Caco-2 (cell line): ENCODE results near the gene KSR2. TPM values are rescaled to one million over a fixed set of nuclear protein-coding genes. Genes with fewer than 3 reads are reported as not detected.

Experiments used
- BruUV-seq: library from RNA; stranded (reverse); fragments of 400-500 nt; replicated peaks from 2 replicates; lab custom pipeline; 2021; lab: Mats Ljungman, UMichigan
- CTCF ChIA-PET: fragments of 300-600 bp; sonication (Branson Sonifier 250); formaldehyde crosslinking; loops from one replicate; lab custom pipeline; 2022; ENCODE audit warnings: antibody characterized with exemption; lab: Charles Lee
- POLR2A ChIA-PET: fragments of 300-600 bp; sonication (Branson Sonifier 250); formaldehyde crosslinking; loops from one replicate; lab custom pipeline; 2022; ENCODE audit warnings: antibody characterized with exemption; lab: Charles Lee
- DNase-seq, 2 experiments: peaks; one replicate each; pipeline versions ENCODE4 v3.0.0 to v3.0.0-alpha.2; 2020 to 2022
- H3K27me3 ChIP-seq: replicated peaks from 2 replicates; pipeline ENCODE4 v1.6.0; 2011; ENCODE audit warnings: low read length; ENCODE audit not compliant: control insufficient read depth, insufficient read depth
- H3K36me3 ChIP-seq: 2 replicates; pipeline ENCODE4 v1.5.1; 2011; ENCODE audit warnings: low read length; ENCODE audit not compliant: control insufficient read depth, insufficient read depth
- H3K4me1 ChIP-seq: fragments of 250-450 bp; sonication (Bioruptor Pico); 2 replicates; pipeline ENCODE4 v1.5.1; 2020; ENCODE audit warnings: mild to moderate bottlenecking
- H3K4me3 ChIP-seq: 2 replicates; pipeline ENCODE4 v1.5.1; 2011; ENCODE audit warnings: low read depth, mild to moderate bottlenecking, control low read depth, low read length
- H3K9me3 ChIP-seq: fragments of 250-450 bp; sonication (Bioruptor Pico); 2 replicates; pipeline ENCODE4 v1.5.1; 2020; ENCODE audit warnings: mild to moderate bottlenecking, moderate library complexity
- H3K27ac Mint-ChIP-seq: one replicate; pipeline ENCODE4 v1.8.0; 2022; ENCODE audit warnings: mixed read lengths; ENCODE audit not compliant: unreplicated experiment
- H3K27me3 Mint-ChIP-seq: one replicate; pipeline ENCODE4 v1.8.0; 2022; ENCODE audit warnings: mixed read lengths; ENCODE audit not compliant: insufficient read depth, unreplicated experiment
- H3K36me3 Mint-ChIP-seq: one replicate; pipeline ENCODE4 v1.8.0; 2022; ENCODE audit warnings: mild to moderate bottlenecking, mixed read lengths; ENCODE audit not compliant: insufficient read depth, unreplicated experiment
- H3K4me1 Mint-ChIP-seq: one replicate; pipeline ENCODE4 v1.8.0; 2022; ENCODE audit warnings: low read depth, mixed read lengths; ENCODE audit not compliant: unreplicated experiment
- H3K4me3 Mint-ChIP-seq: one replicate; pipeline ENCODE4 v1.8.0; 2022; ENCODE audit warnings: mild to moderate bottlenecking, moderate library complexity, mixed read lengths; ENCODE audit not compliant: unreplicated experiment
- H3K9me3 Mint-ChIP-seq: one replicate; pipeline ENCODE4 v1.8.0; 2022; ENCODE audit warnings: mixed read lengths; ENCODE audit not compliant: unreplicated experiment
- intact Hi-C: fragments of 100-400 bp; cut with micrococcal nuclease; formaldehyde crosslinking; loops from one replicate; pipeline ENCODE4 v1.10.0; 2022; ENCODE audit not compliant: unreplicated experiment
- total RNA-seq: library from RNA; stranded (reverse); gene quantifications from 2 replicates; pipeline ENCODE4 v1.2.3, GENCODE V29; 2022
- TF ChIP-seq, protein P1 (sequence below), 2 experiments: fragments of 200-600 bp in 1 of 2; IDR thresholded peaks; 1 replicate in 1 of 2; 2 replicates in 1 of 2; pipeline versions ENCODE4 v1.5.1 to v1.8.0; 2011 to 2022; ENCODE audit warnings: antibody characterized with exemption in 1 of 2, control low read depth in 1 of 2, inconsistent platforms in 1 of 2, low read depth in 1 of 2, low read length in 1 of 2, mild to moderate bottlenecking in 1 of 2, moderate library complexity in 1 of 2; ENCODE audit not compliant: insufficient read depth in 1 of 2, severe bottlenecking in 1 of 2, unreplicated experiment in 1 of 2

KSR2 gene
- total RNA-seq, 1 experiment from 2014 or later: 0.66 TPM

- no peaks in the 10 kb centered on the region for H3K36me3 Mint-ChIP-seq
- H3K4me1 Mint-ChIP-seq: no peaks in the 10 kb centered on the region
- Histone ChIP-seq H3K36me3 (no peaks in the 10 kb centered on the region), H3K4me1 (no peaks in the 10 kb centered on the region), H3K27me3 (no peaks in the 10 kb centered on the region; the same call in 1 of the 2 replicates), H3K9me3 (no peaks in the 10 kb centered on the region), H3K4me3 (no peak overlapping the region)
- no peak for DNase-seq
- TF ChIP-seq, protein P1, sequence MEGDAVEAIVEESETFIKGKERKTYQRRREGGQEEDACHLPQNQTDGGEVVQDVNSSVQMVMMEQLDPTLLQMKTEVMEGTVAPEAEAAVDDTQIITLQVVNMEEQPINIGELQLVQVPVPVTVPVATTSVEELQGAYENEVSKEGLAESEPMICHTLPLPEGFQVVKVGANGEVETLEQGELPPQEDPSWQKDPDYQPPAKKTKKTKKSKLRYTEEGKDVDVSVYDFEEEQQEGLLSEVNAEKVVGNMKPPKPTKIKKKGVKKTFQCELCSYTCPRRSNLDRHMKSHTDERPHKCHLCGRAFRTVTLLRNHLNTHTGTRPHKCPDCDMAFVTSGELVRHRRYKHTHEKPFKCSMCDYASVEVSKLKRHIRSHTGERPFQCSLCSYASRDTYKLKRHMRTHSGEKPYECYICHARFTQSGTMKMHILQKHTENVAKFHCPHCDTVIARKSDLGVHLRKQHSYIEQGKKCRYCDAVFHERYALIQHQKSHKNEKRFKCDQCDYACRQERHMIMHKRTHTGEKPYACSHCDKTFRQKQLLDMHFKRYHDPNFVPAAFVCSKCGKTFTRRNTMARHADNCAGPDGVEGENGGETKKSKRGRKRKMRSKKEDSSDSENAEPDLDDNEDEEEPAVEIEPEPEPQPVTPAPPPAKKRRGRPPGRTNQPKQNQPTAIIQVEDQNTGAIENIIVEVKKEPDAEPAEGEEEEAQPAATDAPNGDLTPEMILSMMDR (IDR thresholded peaks at IDR 0.05; ENCODE audit: insufficient read depth in 1 of 2, low read depth in 1 of 2, low read length in 1 of 2, severe bottlenecking in 1 of 2, unreplicated experiment in 1 of 2): no peak
- ChIA-PET CTCF (no interaction called here), POLR2A (no interaction called here)
- intact Hi-C loops: no loop called here
- no peak overlapping the region for H3K4me3 Mint-ChIP-seq
- H3K27me3 Mint-ChIP-seq: peaks cover 13% of the 10 kb centered on the region
- no peaks in the 10 kb centered on the region for H3K9me3 Mint-ChIP-seq
- no TSS peak for BruUV-seq
- H3K27ac Mint-ChIP-seq: no peak overlapping the region
These were observed 408.8 kb downstream of the KSR2 start for GRCh38 chr12:117559978-117560377.

- BruUV-seq: no TSS peak
- Mint-ChIP-seq H3K27ac (no peak overlapping the region), H3K4me3 (no peak overlapping the region), H3K9me3 (no peaks in the 10 kb centered on the region), H3K36me3 (no peaks in the 10 kb centered on the region), H3K4me1 (no peaks in the 10 kb centered on the region), H3K27me3 (peaks cover 17% of the 10 kb centered on the region)
- DNase-seq: no peak
- intact Hi-C loops: no loop called here
- POLR2A ChIA-PET: no interaction called here
- no peaks in the 10 kb centered on the region for H3K9me3 ChIP-seq
- no peaks in the 10 kb centered on the region for H3K4me1 ChIP-seq
- TF ChIP-seq, protein P1 (IDR thresholded peaks at IDR 0.05; ENCODE audit: insufficient read depth in 1 of 2, low read depth in 1 of 2, low read length in 1 of 2, severe bottlenecking in 1 of 2, unreplicated experiment in 1 of 2): no peak
- CTCF ChIA-PET: no interaction called here
- H3K27me3 ChIP-seq: no peaks in the 10 kb centered on the region; the same call in 1 of the 2 replicates
- H3K36me3 ChIP-seq: no peaks in the 10 kb centered on the region
- no peak overlapping the region for H3K4me3 ChIP-seq
These were observed 412.9 kb downstream of the KSR2 start for GRCh38 chr12:117555889-117556288.

- H3K36me3 ChIP-seq: no peaks in the 10 kb centered on the region
- H3K4me1 ChIP-seq: no peaks in the 10 kb centered on the region
- H3K4me3 Mint-ChIP-seq: no peak overlapping the region
- no TSS peak for BruUV-seq
- no peaks in the 10 kb centered on the region for H3K36me3 Mint-ChIP-seq
- CTCF ChIA-PET: no interaction called here
- H3K27me3 ChIP-seq: no peaks in the 10 kb centered on the region
- no peak overlapping the region for H3K4me3 ChIP-seq
- POLR2A ChIA-PET: no interaction called here
- H3K9me3 Mint-ChIP-seq: no peaks in the 10 kb centered on the region
- intact Hi-C loops: no loop called here
- H3K9me3 ChIP-seq: no peaks in the 10 kb centered on the region
- H3K4me1 Mint-ChIP-seq: no peaks in the 10 kb centered on the region
- TF ChIP-seq, protein P1 (IDR thresholded peaks at IDR 0.05; ENCODE audit: insufficient read depth in 1 of 2, low read depth in 1 of 2, low read length in 1 of 2, severe bottlenecking in 1 of 2, unreplicated experiment in 1 of 2): no peak
- peaks cover 9% of the 10 kb centered on the region for H3K27me3 Mint-ChIP-seq
- no peak overlapping the region for H3K27ac Mint-ChIP-seq
- no peak for DNase-seq
These were observed 415.8 kb downstream of the KSR2 start for GRCh38 chr12:117552971-117553370.
